OCI-LY3 (cell line): ENCODE data around the gene GRWD1.

Experiments used
- H2AFZ ChIP-seq: fragments of 200-600, 300-600 bp; shearing (Covaris generic); 2 replicates; pipeline ENCODE4 v1.6.0; 2014; ENCODE audit warnings: antibody characterized with exemption, low read depth, low read length
- H3K27ac ChIP-seq: fragments of 200-600, 300-600 bp; sonication (generic); 2 replicates; pipeline ENCODE4 v1.5.1; 2014; ENCODE audit warnings: mild to moderate bottlenecking, low read length, moderate library complexity, mixed read lengths
- H3K27me3 ChIP-seq: fragments of 200-600, 300-600 bp; sonication (generic); 2 replicates; pipeline ENCODE4 v1.6.1; 2014; ENCODE audit warnings: low read depth, low read length, mixed read lengths
- H3K36me3 ChIP-seq: fragments of 200-600, 300-600 bp; sonication (generic); replicated peaks from 2 replicates; pipeline ENCODE3; 2014; ENCODE audit warnings: low read depth, low read length, mixed read lengths
- H3K4me1 ChIP-seq: fragments of 300-600, 200-600 bp; sonication (generic); 2 replicates; pipeline ENCODE4 v1.6.1; 2014; ENCODE audit warnings: low read length, mixed read lengths
- H3K4me2 ChIP-seq: fragments of 200-600, 300-600 bp; sonication (generic); 2 replicates; pipeline ENCODE4 v1.6.1; 2014; ENCODE audit warnings: low read length, mixed read lengths
- H3K4me3 ChIP-seq: fragments of 300-600, 200-600 bp; sonication (generic); 2 replicates; pipeline ENCODE4 v1.5.1; 2014; ENCODE audit warnings: antibody characterized with exemption, mild to moderate bottlenecking, low read length, moderate library complexity
- H3K79me2 ChIP-seq: fragments of 300-600, 200-600 bp; shearing (Covaris generic); 2 replicates; pipeline ENCODE4 v1.6.1; 2014; ENCODE audit warnings: mild to moderate bottlenecking, low read length, mixed read lengths
- H3K9ac ChIP-seq: fragments of 300-600, 200-600 bp; shearing (Covaris generic); 2 replicates; pipeline ENCODE4 v1.6.0; 2014; ENCODE audit warnings: mild to moderate bottlenecking, low read length, moderate library complexity
- H3K9me3 ChIP-seq: fragments of 200-600, 300-600 bp; shearing (Covaris generic); 2 replicates; pipeline ENCODE4 v1.6.1; 2014; ENCODE audit warnings: low read length, mixed read lengths; ENCODE audit not compliant: insufficient read depth
- H4K20me1 ChIP-seq: fragments of 200-600, 300-600 bp; sonication (generic); 2 replicates; pipeline ENCODE4 v1.6.1; 2016; ENCODE audit warnings: low read length, mixed read lengths; ENCODE audit not compliant: insufficient read depth
- CTCF ChIP-seq: fragments of 200-600, 300-600 bp; sonication (generic); IDR thresholded peaks from 2 replicates; pipeline ENCODE4 v1.5.1; 2014; ENCODE audit warnings: antibody characterized with exemption, low read length, low read depth
- EZH2phosphoT487 ChIP-seq: fragments of 200-600 bp; shearing (Covaris generic); IDR thresholded peaks from 2 replicates; pipeline ENCODE4 v1.6.1; 2018; ENCODE audit warnings: antibody characterized with exemption, mixed run types, low read depth

Gene GRWD1

GRCh38 chr19:48502350-48503018 lies 56.7 kb downstream of the GRWD1 start:
- Histone ChIP-seq H3K27me3 (no peaks in the 10 kb centered on the region), H3K79me2 (no peaks in the 10 kb centered on the region), H3K9ac (peak overlapping the region; percentile 17; the same call in 1 of the 2 replicates), H3K36me3 (no peaks in the 10 kb centered on the region), H3K4me2 (peak overlapping the region; percentile 92), H3K4me1 (peaks cover 24% of the 10 kb centered on the region), H3K9me3 (no peaks in the 10 kb centered on the region), H2AFZ (peak overlapping the region; percentile 82; the same call in 1 of the 2 replicates), H3K4me3 (peak overlapping the region; percentile 74), H4K20me1 (no peaks in the 10 kb centered on the region), H3K27ac (no peak overlapping the region)
- TF ChIP-seq CTCF (no peak), EZH2phosphoT487 (no peak)

- no peaks in the 10 kb centered on the region for H3K27me3 ChIP-seq
- H3K4me3 ChIP-seq = no peak overlapping the region
- no peak overlapping the region for H3K4me2 ChIP-seq
- H3K36me3 ChIP-seq = no peaks in the 10 kb centered on the region
- H2AFZ ChIP-seq = no peak overlapping the region
- H3K9me3 ChIP-seq = no peaks in the 10 kb centered on the region
- no peak overlapping the region for H3K27ac ChIP-seq
- H3K4me1 ChIP-seq = peaks cover 14% of the 10 kb centered on the region
- H3K79me2 ChIP-seq = no peaks in the 10 kb centered on the region
- no peak overlapping the region for H3K9ac ChIP-seq
- TF ChIP-seq CTCF (peak; percentile 64), EZH2phosphoT487 (no peak)
- no peaks in the 10 kb centered on the region for H4K20me1 ChIP-seq
These were observed 60.5 kb downstream of the GRWD1 start for GRCh38 chr19:48506138-48506733.
